HEK293 (cell line): Measurements from ENCODE around the gene SLC39A11.

Experiments used
- CTCF ChIA-PET: fragments of 350-600 bp; formaldehyde crosslinking; extraction: SDS; loops from one replicate; lab custom pipeline; 2021; ENCODE audit warnings: antibody characterized with exemption; lab: Yijun Ruan, JAX
- POLR2A ChIA-PET: fragments of 300-600 bp; formaldehyde crosslinking; extraction: SDS; loops from one replicate; lab custom pipeline; 2020; ENCODE audit warnings: antibody characterized with exemption, inconsistent platforms; lab: Yijun Ruan, JAX
- H3K27ac ChIP-seq: fragments of 200-500 bp; sonication (Bioruptor generic); 2 replicates; pipeline ENCODE4 v1.5.1; 2014; ENCODE audit warnings: low read depth, low read length, control low read depth, inconsistent platforms; ENCODE audit errors: extremely low read depth
- H3K36me3 ChIP-seq, 2 experiments: fragments of 200-500 bp in 1 of 2; sonication (Bioruptor generic) in 1 of 2; 1 replicate in 1 of 2; 2 replicates in 1 of 2; pipeline ENCODE4 v1.5.1; 2014 to 2017; ENCODE audit warnings: inconsistent platforms in 2 of 2, low read length in 2 of 2; ENCODE audit not compliant: control insufficient read depth in 2 of 2, insufficient read depth in 1 of 2
- H3K4me1 ChIP-seq: fragments of 200-500 bp; sonication (Bioruptor generic); 2 replicates; pipeline ENCODE4 v1.5.1; 2014; ENCODE audit warnings: mild to moderate bottlenecking, low read length, inconsistent platforms; ENCODE audit not compliant: control insufficient read depth, insufficient read depth
- H3K4me3 ChIP-seq: 2 replicates; pipeline ENCODE4 v1.5.1; 2011; ENCODE audit warnings: low read depth, mild to moderate bottlenecking, control low read depth, low read length, moderate library complexity
- H3K9me3 ChIP-seq: fragments of 200-500 bp; sonication (Bioruptor generic); 2 replicates; pipeline ENCODE4 v1.5.1; 2014; ENCODE audit warnings: low read depth, low read length, inconsistent platforms; ENCODE audit not compliant: control insufficient read depth, insufficient read depth
- KLF1 ChIP-seq: fragments of 450-650 bp; formaldehyde crosslinking; IDR thresholded peaks from 2 replicates; pipeline ENCODE4 v1.5.1; 2016; ENCODE audit warnings: missing biosample characterization, missing genetic modification characterization
- KLF8 ChIP-seq: fragments of 450-650 bp; formaldehyde crosslinking; IDR thresholded peaks from 2 replicates; pipeline ENCODE4 v1.5.1; 2016; ENCODE audit warnings: missing biosample characterization, missing genetic modification characterization
- OVOL3 ChIP-seq: fragments of 450-650 bp; formaldehyde crosslinking; IDR thresholded peaks from 2 replicates; pipeline ENCODE4 v1.5.1; 2016; ENCODE audit warnings: missing biosample characterization, missing genetic modification characterization
- SALL2 ChIP-seq: fragments of 450-650 bp; formaldehyde crosslinking; IDR thresholded peaks from 2 replicates; pipeline ENCODE4 v1.5.0; 2017; ENCODE audit warnings: missing biosample characterization, mild to moderate bottlenecking, missing genetic modification characterization, borderline replicate concordance
- ZBTB1 ChIP-seq: fragments of 450-650 bp; formaldehyde crosslinking; IDR thresholded peaks from 2 replicates; pipeline ENCODE4 v1.5.1; 2016; ENCODE audit warnings: missing biosample characterization, missing genetic modification characterization
- ZNF302 ChIP-seq: fragments of 450-650 bp; formaldehyde crosslinking; IDR thresholded peaks from 2 replicates; pipeline ENCODE4 v1.5.1; 2016; ENCODE audit warnings: missing biosample characterization, missing genetic modification characterization, low read depth
- ZNF311 ChIP-seq: fragments of 450-650 bp; formaldehyde crosslinking; IDR thresholded peaks from 2 replicates; pipeline ENCODE4 v1.5.1; 2017; ENCODE audit warnings: missing biosample characterization, missing genetic modification characterization, borderline replicate concordance
- ZNF350 ChIP-seq: fragments of 450-650 bp; formaldehyde crosslinking; IDR thresholded peaks from 2 replicates; pipeline ENCODE4 v1.5.0; 2017; ENCODE audit warnings: missing biosample characterization, mild to moderate bottlenecking, missing genetic modification characterization
- ZNF433 ChIP-seq: fragments of 450-650 bp; formaldehyde crosslinking; IDR thresholded peaks from 2 replicates; pipeline ENCODE4 v1.5.1; 2016; ENCODE audit warnings: missing biosample characterization, missing genetic modification characterization, low read depth
- ZNF529 ChIP-seq: fragments of 450-650 bp; formaldehyde crosslinking; IDR thresholded peaks from 2 replicates; pipeline ENCODE4 v1.5.1; 2017; ENCODE audit warnings: missing genetic modification characterization, missing biosample characterization; ENCODE audit not compliant: insufficient replicate concordance
- ZNF560 ChIP-seq: fragments of 450-650 bp; formaldehyde crosslinking; IDR thresholded peaks from 2 replicates; pipeline ENCODE4 v1.5.1; 2017; ENCODE audit warnings: missing biosample characterization, missing genetic modification characterization, borderline replicate concordance
- ZSCAN16 ChIP-seq: fragments of 450-650 bp; formaldehyde crosslinking; IDR thresholded peaks from 2 replicates; pipeline ENCODE4 v1.5.1; 2016; ENCODE audit warnings: missing biosample characterization, missing genetic modification characterization
- ZSCAN23 ChIP-seq: fragments of 450-650 bp; formaldehyde crosslinking; IDR thresholded peaks from 2 replicates; pipeline ENCODE4 v1.5.1; 2016; ENCODE audit warnings: missing biosample characterization, missing genetic modification characterization
- TF ChIP-seq, protein P1 (sequence below): fragments of 450-650 bp; formaldehyde crosslinking; IDR thresholded peaks from 2 replicates; pipeline ENCODE4 v1.5.1; 2016; ENCODE audit warnings: missing biosample characterization, missing genetic modification characterization, low read depth
- TF ChIP-seq, protein P2 (sequence below): fragments of 450-650 bp; formaldehyde crosslinking; IDR thresholded peaks from 2 replicates; pipeline ENCODE4 v1.5.1; 2016; ENCODE audit warnings: missing biosample characterization, missing genetic modification characterization
- TF ChIP-seq, protein P3 (sequence below): fragments of 450-650 bp; formaldehyde crosslinking; IDR thresholded peaks from 2 replicates; pipeline ENCODE4 v1.5.1; 2016; ENCODE audit warnings: missing biosample characterization, missing genetic modification characterization
- TF ChIP-seq, protein P4 (sequence below): fragments of 450-650 bp; formaldehyde crosslinking; IDR thresholded peaks from 2 replicates; pipeline ENCODE4 v1.5.1; 2016; ENCODE audit warnings: missing biosample characterization, missing genetic modification characterization, low read depth
- TF ChIP-seq, protein P5 (sequence below): fragments of 450-650 bp; formaldehyde crosslinking; IDR thresholded peaks from 2 replicates; pipeline ENCODE4; 2016; ENCODE audit warnings: missing biosample characterization, missing genetic modification characterization

Gene SLC39A11

DNA sequence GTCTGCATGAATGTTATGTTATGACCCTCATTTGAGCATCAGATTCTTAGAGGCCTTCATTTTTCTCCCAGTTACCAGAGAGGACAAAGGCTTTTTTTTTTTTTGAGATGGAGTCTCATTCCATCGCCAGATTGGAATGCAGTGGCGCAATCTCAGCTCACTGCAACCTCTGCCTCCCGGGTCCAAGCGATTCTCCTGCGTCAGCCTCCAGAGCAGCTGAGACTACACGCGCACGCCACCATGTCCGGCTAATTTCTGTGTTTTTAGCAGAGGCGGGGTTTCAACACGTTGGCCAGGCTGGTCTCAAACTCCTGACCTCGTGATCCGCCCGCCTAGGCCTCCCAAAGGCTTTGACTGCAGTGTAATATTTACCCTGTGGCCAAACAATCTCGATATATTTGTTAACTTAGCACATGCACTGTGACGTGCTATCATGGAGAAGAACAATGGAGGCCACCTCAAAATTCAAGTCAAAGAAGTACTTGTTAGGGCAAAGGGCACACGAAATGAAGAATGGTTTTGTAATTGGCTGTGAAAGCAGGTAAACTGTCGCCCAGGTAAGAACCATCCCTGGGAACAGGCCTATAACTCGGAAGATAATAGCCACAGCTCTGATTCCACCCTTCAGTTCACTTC, 303.4 kb downstream of the SLC39A11 start:
- Histone ChIP-seq H3K9me3 (no peaks in the 10 kb centered on the region), H3K4me3 (no peak overlapping the region), H3K36me3 (no peaks in the 10 kb centered on the region), H3K27ac (no peak overlapping the region), H3K4me1 (no peaks in the 10 kb centered on the region)
- TF ChIP-seq ZNF433 (tag by site-specific recombination) (no peak), KLF8 (tag by site-specific recombination) (no peak), OVOL3 (no peak), ZBTB1 (no peak)
- TF ChIP-seq, protein P1, sequence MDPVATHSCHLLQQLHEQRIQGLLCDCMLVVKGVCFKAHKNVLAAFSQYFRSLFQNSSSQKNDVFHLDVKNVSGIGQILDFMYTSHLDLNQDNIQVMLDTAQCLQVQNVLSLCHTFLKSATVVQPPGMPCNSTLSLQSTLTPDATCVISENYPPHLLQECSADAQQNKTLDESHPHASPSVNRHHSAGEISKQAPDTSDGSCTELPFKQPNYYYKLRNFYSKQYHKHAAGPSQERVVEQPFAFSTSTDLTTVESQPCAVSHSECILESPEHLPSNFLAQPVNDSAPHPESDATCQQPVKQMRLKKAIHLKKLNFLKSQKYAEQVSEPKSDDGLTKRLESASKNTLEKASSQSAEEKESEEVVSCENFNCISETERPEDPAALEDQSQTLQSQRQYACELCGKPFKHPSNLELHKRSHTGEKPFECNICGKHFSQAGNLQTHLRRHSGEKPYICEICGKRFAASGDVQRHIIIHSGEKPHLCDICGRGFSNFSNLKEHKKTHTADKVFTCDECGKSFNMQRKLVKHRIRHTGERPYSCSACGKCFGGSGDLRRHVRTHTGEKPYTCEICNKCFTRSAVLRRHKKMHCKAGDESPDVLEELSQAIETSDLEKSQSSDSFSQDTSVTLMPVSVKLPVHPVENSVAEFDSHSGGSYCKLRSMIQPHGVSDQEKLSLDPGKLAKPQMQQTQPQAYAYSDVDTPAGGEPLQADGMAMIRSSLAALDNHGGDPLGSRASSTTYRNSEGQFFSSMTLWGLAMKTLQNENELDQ (tag by site-specific recombination) = no peak
- TF ChIP-seq, protein P2, sequence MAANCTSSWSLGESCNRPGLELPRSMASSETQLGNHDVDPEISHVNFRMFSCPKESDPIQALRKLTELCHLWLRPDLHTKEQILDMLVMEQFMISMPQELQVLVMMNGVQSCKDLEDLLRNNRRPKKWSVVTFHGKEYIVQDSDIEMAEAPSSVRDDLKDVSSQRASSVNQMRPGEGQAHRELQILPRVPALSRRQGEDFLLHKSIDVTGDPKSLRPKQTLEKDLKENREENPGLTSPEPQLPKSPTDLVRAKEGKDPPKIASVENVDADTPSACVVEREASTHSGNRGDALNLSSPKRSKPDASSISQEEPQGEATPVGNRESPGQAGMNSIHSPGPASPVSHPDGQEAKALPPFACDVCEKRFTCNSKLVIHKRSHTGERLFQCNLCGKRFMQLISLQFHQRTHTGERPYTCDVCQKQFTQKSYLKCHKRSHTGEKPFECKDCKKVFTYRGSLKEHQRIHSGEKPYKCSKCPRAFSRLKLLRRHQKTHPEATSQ (tag by site-specific recombination) = no peak
- TF ChIP-seq, protein P3, sequence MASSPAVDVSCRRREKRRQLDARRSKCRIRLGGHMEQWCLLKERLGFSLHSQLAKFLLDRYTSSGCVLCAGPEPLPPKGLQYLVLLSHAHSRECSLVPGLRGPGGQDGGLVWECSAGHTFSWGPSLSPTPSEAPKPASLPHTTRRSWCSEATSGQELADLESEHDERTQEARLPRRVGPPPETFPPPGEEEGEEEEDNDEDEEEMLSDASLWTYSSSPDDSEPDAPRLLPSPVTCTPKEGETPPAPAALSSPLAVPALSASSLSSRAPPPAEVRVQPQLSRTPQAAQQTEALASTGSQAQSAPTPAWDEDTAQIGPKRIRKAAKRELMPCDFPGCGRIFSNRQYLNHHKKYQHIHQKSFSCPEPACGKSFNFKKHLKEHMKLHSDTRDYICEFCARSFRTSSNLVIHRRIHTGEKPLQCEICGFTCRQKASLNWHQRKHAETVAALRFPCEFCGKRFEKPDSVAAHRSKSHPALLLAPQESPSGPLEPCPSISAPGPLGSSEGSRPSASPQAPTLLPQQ = no peak
- POLR2A ChIA-PET = no interaction called here
- CTCF ChIA-PET = interaction anchor here (1.2 kb wide), 1 partner anchor 64 kb away, joined by 4 read pairs; no protein-coding TSS in a partner anchor

DNA sequence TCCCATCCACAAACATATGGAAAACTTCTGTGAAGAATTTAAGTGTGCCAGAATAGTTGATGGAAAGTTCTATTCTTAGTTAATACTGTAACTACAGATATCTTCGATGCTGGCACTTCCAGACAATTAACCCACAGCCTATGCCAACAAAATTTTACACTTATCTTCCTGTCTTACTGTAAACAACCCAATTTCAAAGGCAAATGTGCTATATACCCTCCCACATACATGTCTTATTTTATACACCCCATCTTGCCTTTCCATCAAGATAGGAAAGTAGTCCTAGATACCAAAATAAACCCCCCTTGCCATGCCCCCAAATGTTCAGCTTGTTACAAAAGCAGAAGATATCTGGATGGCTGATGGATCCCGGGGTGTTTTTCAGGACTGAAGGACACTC, 306.3 kb downstream of the SLC39A11 start:
- Histone ChIP-seq H3K36me3 (no peaks in the 10 kb centered on the region), H3K4me1 (no peaks in the 10 kb centered on the region), H3K4me3 (no peak overlapping the region), H3K9me3 (no peaks in the 10 kb centered on the region), H3K27ac (no peak overlapping the region)
- CTCF ChIA-PET = interaction anchor here (0.6 kb wide), 1 partner anchor 165 kb away, joined by 3 read pairs; no protein-coding TSS in a partner anchor
- POLR2A ChIA-PET = no interaction called here
- TF ChIP-seq ZNF311 (tag by site-specific recombination) (no peak), ZNF302 (no peak), ZNF350 (tag by site-specific recombination) (no peak), ZSCAN16 (no peak), ZNF560 (no peak), KLF1 (tag by site-specific recombination) (no peak), ZNF529 (tag by site-specific recombination) (no peak), SALL2 (no peak), ZSCAN23 (tag by site-specific recombination) (no peak)
- TF ChIP-seq, protein P4, sequence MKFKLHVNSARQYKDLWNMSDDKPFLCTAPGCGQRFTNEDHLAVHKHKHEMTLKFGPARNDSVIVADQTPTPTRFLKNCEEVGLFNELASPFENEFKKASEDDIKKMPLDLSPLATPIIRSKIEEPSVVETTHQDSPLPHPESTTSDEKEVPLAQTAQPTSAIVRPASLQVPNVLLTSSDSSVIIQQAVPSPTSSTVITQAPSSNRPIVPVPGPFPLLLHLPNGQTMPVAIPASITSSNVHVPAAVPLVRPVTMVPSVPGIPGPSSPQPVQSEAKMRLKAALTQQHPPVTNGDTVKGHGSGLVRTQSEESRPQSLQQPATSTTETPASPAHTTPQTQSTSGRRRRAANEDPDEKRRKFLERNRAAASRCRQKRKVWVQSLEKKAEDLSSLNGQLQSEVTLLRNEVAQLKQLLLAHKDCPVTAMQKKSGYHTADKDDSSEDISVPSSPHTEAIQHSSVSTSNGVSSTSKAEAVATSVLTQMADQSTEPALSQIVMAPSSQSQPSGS (tag by site-specific recombination) = no peak
- TF ChIP-seq, protein P5, sequence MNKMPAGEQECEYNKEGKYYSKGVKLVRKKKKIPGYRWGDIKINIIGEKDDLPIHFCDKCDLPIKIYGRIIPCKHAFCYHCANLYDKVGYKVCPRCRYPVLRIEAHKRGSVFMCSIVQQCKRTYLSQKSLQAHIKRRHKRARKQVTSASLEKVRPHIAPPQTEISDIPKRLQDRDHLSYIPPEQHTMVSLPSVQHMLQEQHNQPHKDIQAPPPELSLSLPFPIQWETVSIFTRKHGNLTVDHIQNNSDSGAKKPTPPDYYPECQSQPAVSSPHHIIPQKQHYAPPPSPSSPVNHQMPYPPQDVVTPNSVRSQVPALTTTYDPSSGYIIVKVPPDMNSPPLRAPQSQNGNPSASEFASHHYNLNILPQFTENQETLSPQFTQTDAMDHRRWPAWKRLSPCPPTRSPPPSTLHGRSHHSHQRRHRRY (tag by site-specific recombination) = no peak
